ENCODE results near the gene EED.

EED gene

GRCh38 chr11:86230179-86230804 is 14.3 kb upstream of the EED start:
- no peak overlapping the region for H3K27ac ChIP-seq
- no peaks in the 10 kb centered on the region for H3K36me3 ChIP-seq
- H3K9me3 ChIP-seq: no peaks in the 10 kb centered on the region
- H3K27me3 ChIP-seq: no peaks in the 10 kb centered on the region
- H3K4me1 ChIP-seq (ENCODE audit: control insufficient read depth in 1 of 2, insufficient read depth in 1 of 2, low read depth in 1 of 2, low read length in 1 of 2): no peaks in the 10 kb centered on the region
- TF ChIP-seq CTCF (IDR thresholded peaks at IDR 0.05): no peak
- H3K4me3 ChIP-seq (ENCODE audit: low read depth in 1 of 2, low read length in 1 of 2): no peak overlapping the region

GRCh38 chr11:86230921-86231434 is 13.6 kb upstream of the EED start:
- H3K27me3 ChIP-seq: no peaks in the 10 kb centered on the region
- no peaks in the 10 kb centered on the region for H3K36me3 ChIP-seq
- no peak for TF ChIP-seq CTCF (IDR thresholded peaks at IDR 0.05)
- no peaks in the 10 kb centered on the region for H3K9me3 ChIP-seq
- no peak overlapping the region for H3K4me3 ChIP-seq (ENCODE audit: low read depth in 1 of 2, low read length in 1 of 2)
- no peak overlapping the region for H3K27ac ChIP-seq
- H3K4me1 ChIP-seq (ENCODE audit: control insufficient read depth in 1 of 2, insufficient read depth in 1 of 2, low read depth in 1 of 2, low read length in 1 of 2): no peaks in the 10 kb centered on the region

- no peak overlapping the region for H3K27ac ChIP-seq
- no peaks in the 10 kb centered on the region for H3K4me1 ChIP-seq (ENCODE audit: control insufficient read depth in 1 of 2, insufficient read depth in 1 of 2, low read depth in 1 of 2, low read length in 1 of 2)
- H3K27me3 ChIP-seq: no peaks in the 10 kb centered on the region
- H3K4me3 ChIP-seq (ENCODE audit: low read depth in 1 of 2, low read length in 1 of 2): no peak overlapping the region
- TF ChIP-seq CTCF (IDR thresholded peaks at IDR 0.05): no peak
- H3K9me3 ChIP-seq: no peaks in the 10 kb centered on the region
- H3K36me3 ChIP-seq: no peaks in the 10 kb centered on the region
Observed at GRCh38 chr11:86232556-86232955, 12.0 kb upstream of the EED start.

- TF ChIP-seq CTCF (IDR thresholded peaks at IDR 0.05): no peak
- no peak overlapping the region for H3K27ac ChIP-seq
- H3K36me3 ChIP-seq: no peaks in the 10 kb centered on the region
- no peaks in the 10 kb centered on the region for H3K27me3 ChIP-seq
- no peak overlapping the region for H3K4me3 ChIP-seq (ENCODE audit: low read depth in 1 of 2, low read length in 1 of 2)
- H3K4me1 ChIP-seq (ENCODE audit: control insufficient read depth in 1 of 2, insufficient read depth in 1 of 2, low read depth in 1 of 2, low read length in 1 of 2): no peaks in the 10 kb centered on the region
- H3K9me3 ChIP-seq: no peaks in the 10 kb centered on the region
Observed at GRCh38 chr11:86234831-86235461, 9.6 kb upstream of the EED start.

GRCh38 chr11:86237267-86237804 is 7.2 kb upstream of the EED start:
- no peaks in the 10 kb centered on the region for H3K9me3 ChIP-seq
- H3K27ac ChIP-seq: no peak overlapping the region
- H3K36me3 ChIP-seq: no peaks in the 10 kb centered on the region
- H3K4me1 ChIP-seq (ENCODE audit: control insufficient read depth in 1 of 2, insufficient read depth in 1 of 2, low read depth in 1 of 2, low read length in 1 of 2): peaks cover 3 to 5% of the 10 kb centered on the region in 2 experiments
- no peaks in the 10 kb centered on the region for H3K27me3 ChIP-seq
- no peak overlapping the region for H3K4me3 ChIP-seq (ENCODE audit: low read depth in 1 of 2, low read length in 1 of 2)
- no peak for TF ChIP-seq CTCF (IDR thresholded peaks at IDR 0.05)
